Ovary (tissue), 9 donors: ENCODE results near the gene HPS1. TPM values are rescaled to one million over a fixed set of nuclear protein-coding genes. Genes with fewer than 3 reads are reported as not detected.

Experiments used
- DNase-seq, 5 donors: peaks; one replicate each; pipeline ENCODE4 v3.0.0-alpha.2; 2019 to 2020
- H3K27ac ChIP-seq, 2 donors: fragments of 200-600 bp; one replicate each; pipeline versions ENCODE4 v1.5.1 to v1.8.0; 2019 to 2022
- H3K27me3 ChIP-seq: fragments of 200-600 bp; one replicate; pipeline ENCODE4 v1.8.0; 2022
- H3K36me3 ChIP-seq: fragments of 200-600 bp; sonication (generic); one replicate; pipeline ENCODE4 v1.5.1; 2019
- H3K4me1 ChIP-seq: one replicate; pipeline ENCODE4 v1.8.1; 2013; ENCODE audit warnings: mild to moderate bottlenecking, moderate library complexity; ENCODE audit not compliant: insufficient read depth
- H3K4me3 ChIP-seq: fragments of 200-600 bp; sonication (generic); one replicate; pipeline ENCODE4 v1.5.1; 2017
- H3K9me3 ChIP-seq, 2 donors: fragments of 200-600 bp in 1 of 2; sonication (generic) in 1 of 2; one replicate each; pipeline versions ENCODE4 v1.5.1 to v1.8.1; 2013 to 2019; ENCODE audit warnings: mild to moderate bottlenecking in 1 of 2, moderate library complexity in 1 of 2
- EP300 ChIP-seq: sonication (generic); formaldehyde crosslinking; IDR thresholded peaks from one replicate; pipeline ENCODE4 v1.6.1; 2017; ENCODE audit warnings: antibody characterized with exemption
- POLR2A ChIP-seq: fragments of 450-650 bp; IDR thresholded peaks from one replicate; pipeline ENCODE4 v1.6.1; 2017; ENCODE audit warnings: antibody characterized with exemption, mild to moderate bottlenecking, moderate library complexity
- WGBS, 3 donors: extraction: QIAGEN DNeasy Blood & Tissue Kit in 1 of 3; methylation state at CpG; one replicate each; pipeline versions ENCODE4 v1.1.5 to v1.1.7; 2013 to 2017; 5-methylcytosine and 5-hydroxymethylcytosine counted together
- intact Hi-C, 4 donors: fragments of 100-400 bp; cut with DNase I; formaldehyde crosslinking; loops; one replicate each; pipeline versions ENCODE4 v1.11.0 to v1.15.1; 2022 to 2023
- polyA plus RNA-seq, 2 donors: library from polyadenylated mRNA; stranded (reverse); fragments of 200-250 nt in 1 of 2; fragments of 350-450 nt in 1 of 2; fragmentation: Illumina TruSeq in 1 of 2; extraction: RNeasy Lipid Tissue Mini Kit (QIAGEN cat#74804) in 1 of 2; gene quantifications; one replicate each; pipeline ENCODE4 v1.2.3, GENCODE V29; 2013 to 2014
- total RNA-seq, 7 donors: library from RNA; depleted of rRNA in 2 of 7; stranded (reverse); fragments of >200 nt in 2 of 7; fragmentation: NEBNext Ultra II Directional in 3 of 7; extraction: Animal tissue kit (Norgen Biotek cat#: 25700) in 3 of 7; gene quantifications; one replicate each; pipeline versions ENCODE4 v1.1.0 to v1.2.4, GENCODE V29; 2016 to 2023
- TF ChIP-seq, protein P1 (sequence below), 3 donors: fragments of 450-650 bp in 2 of 3; fragments of 200-600 bp in 1 of 3; IDR thresholded peaks; one replicate each; pipeline versions ENCODE4 v1.5.1 to v1.8.0; 2016 to 2022; ENCODE audit warnings: antibody characterized with exemption in 3 of 3, mild to moderate bottlenecking in 1 of 3
- donor health status: DM: no; HTN: no; CAD: no; lungs with moderate emphysema.
- donor health status: DM: no; HTN: no; CAD: no.
- donor health status: Bipolar disorder and iron deficiency.
- donor health status: DM: yes; HTN: yes; CAD: no.
- donor health status: DM: no; HTN: no; CAD: no.
- donor health status: DM: yes; HTN: yes; CAD: no.

Gene HPS1
- total and polyA plus RNA-seq, 9 donors, result 32.1 to 56.8 (median 38.3) TPM

DNA sequence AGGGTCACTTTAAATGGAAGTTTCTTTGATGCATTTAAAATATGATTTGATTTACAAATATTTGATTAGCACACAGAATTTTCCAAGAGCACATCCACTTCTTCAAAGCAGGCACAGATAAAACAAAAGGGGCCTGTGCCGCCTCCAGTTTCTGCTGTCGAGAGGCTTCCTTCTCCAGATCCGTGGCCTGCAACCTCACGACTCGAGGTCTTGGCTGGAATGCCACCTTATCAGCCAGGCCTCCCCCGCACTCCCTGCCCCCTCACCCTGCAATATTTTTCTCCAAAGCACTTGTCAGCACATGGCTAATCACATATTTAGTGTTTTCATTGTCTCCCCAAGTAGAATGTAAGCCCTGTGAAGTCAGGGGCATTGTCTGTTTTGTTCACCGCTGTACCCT, 44.3 kb downstream of the HPS1 start:
- Histone ChIP-seq H3K4me3 (no peak overlapping the region), H3K4me1 (no peaks in the 10 kb centered on the region), H3K36me3 (no peaks in the 10 kb centered on the region), H3K27me3 (no peaks in the 10 kb centered on the region), H3K9me3 (no peaks in the 10 kb centered on the region), H3K27ac (no peak overlapping the region)
- TF ChIP-seq POLR2A, result no peak
- TF ChIP-seq EP300, result no peak
- TF ChIP-seq, protein P1, sequence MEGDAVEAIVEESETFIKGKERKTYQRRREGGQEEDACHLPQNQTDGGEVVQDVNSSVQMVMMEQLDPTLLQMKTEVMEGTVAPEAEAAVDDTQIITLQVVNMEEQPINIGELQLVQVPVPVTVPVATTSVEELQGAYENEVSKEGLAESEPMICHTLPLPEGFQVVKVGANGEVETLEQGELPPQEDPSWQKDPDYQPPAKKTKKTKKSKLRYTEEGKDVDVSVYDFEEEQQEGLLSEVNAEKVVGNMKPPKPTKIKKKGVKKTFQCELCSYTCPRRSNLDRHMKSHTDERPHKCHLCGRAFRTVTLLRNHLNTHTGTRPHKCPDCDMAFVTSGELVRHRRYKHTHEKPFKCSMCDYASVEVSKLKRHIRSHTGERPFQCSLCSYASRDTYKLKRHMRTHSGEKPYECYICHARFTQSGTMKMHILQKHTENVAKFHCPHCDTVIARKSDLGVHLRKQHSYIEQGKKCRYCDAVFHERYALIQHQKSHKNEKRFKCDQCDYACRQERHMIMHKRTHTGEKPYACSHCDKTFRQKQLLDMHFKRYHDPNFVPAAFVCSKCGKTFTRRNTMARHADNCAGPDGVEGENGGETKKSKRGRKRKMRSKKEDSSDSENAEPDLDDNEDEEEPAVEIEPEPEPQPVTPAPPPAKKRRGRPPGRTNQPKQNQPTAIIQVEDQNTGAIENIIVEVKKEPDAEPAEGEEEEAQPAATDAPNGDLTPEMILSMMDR (IDR thresholded peaks at IDR 0.05), result no peak
- WGBS, 3 donors, result 35 to 50% (median 38%) methylated on average over 7 of the region's 7 CpGs
- no peak for DNase-seq
- intact Hi-C loops, result no loop called here

DNA sequence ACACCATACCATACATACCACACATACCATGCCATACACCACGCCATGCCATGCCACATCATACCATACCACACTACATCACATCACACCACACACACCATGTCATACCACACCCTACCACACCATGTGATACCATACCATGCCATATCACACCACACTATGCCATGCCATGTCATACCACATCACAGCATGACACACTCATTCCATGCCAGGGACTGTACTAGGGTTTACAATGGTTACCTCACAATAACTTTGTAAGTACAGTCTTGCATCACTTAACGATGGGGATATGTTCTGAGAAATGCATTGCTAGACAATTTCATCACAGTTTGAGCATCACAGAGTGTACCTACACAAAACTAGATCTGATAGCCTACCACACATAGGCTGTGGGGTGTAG, 46.3 kb downstream of the HPS1 start:
- TF ChIP-seq, protein P1 (IDR thresholded peaks at IDR 0.05), result no peak
- no peak for TF ChIP-seq POLR2A
- TF ChIP-seq EP300, result no peak
- Histone ChIP-seq H3K9me3 (no peaks in the 10 kb centered on the region), H3K27me3 (no peaks in the 10 kb centered on the region), H3K27ac (no peak overlapping the region), H3K36me3 (no peaks in the 10 kb centered on the region), H3K4me3 (no peak overlapping the region), H3K4me1 (no peaks in the 10 kb centered on the region)
- no peak for DNase-seq
- 86 to 95% (median 89%) methylated on average over 2 of the region's 2 CpGs for WGBS, 3 donors
- intact Hi-C loops, result no loop called here

DNA sequence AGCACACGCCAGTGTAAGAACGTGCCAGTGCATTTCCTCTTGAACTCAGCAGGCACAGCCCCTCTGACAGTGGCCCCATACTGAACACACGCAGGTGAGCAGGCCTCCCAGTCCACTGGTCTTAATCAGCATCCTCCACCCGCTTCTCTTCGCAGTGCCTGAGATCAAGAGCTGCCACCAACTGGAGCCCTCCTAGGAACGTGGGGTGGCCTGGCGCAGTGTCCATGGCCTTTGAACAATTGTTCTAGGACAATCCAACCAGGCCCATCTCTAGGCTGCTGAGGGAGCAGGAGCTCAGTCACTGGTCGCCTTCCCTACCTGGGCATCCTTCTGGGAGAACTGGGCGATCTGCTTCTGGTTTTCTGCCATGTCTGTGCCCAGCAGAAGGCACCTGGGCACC, 47.0 kb downstream of the HPS1 start:
- Histone ChIP-seq H3K27me3 (no peaks in the 10 kb centered on the region), H3K4me3 (no peak overlapping the region), H3K36me3 (no peaks in the 10 kb centered on the region), H3K27ac (no peak overlapping the region), H3K9me3 (no peaks in the 10 kb centered on the region), H3K4me1 (no peaks in the 10 kb centered on the region)
- 90 to 96% (median 93%) methylated on average over 9 of the region's 9 CpGs for WGBS, 3 donors
- no peak for DNase-seq
- intact Hi-C loops, result no loop called here
- TF ChIP-seq POLR2A, result no peak
- no peak for TF ChIP-seq EP300
- TF ChIP-seq, protein P1 (IDR thresholded peaks at IDR 0.05), result no peak

DNA sequence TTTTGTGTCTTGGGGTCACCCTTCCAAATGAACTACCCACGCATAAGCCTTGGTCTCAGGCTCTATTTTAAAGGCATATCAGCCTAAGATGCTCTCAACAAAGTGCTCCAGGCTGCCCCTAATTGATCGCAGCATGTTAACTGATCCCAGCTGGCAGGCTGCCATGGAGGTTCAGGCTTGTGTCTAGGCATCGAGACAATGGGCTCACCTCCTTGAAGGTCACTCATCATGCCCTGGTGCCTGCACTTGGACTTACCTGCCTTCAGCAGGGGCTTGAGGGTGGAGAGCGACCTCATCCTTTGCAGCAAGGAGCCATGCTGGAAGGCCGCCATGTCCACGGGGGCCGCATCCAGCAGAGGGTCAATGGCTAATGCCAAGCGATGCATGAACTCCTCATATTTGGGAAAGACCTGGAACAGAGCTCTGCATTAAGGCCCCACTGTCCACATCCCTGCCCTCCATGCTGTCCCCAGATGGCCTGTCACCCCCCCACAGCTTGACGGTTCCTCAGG, 49.6 kb downstream of the HPS1 start:
- Histone ChIP-seq H3K4me3 (no peak overlapping the region), H3K4me1 (no peaks in the 10 kb centered on the region), H3K27me3 (no peaks in the 10 kb centered on the region), H3K36me3 (no peaks in the 10 kb centered on the region), H3K9me3 (no peaks in the 10 kb centered on the region), H3K27ac (no peak overlapping the region)
- intact Hi-C loops, result no loop called here
- no peak for TF ChIP-seq EP300
- 93 to 95% (median 93%) methylated on average over 9 of the region's 9 CpGs for WGBS, 3 donors
- DNase-seq, result no peak

DNA sequence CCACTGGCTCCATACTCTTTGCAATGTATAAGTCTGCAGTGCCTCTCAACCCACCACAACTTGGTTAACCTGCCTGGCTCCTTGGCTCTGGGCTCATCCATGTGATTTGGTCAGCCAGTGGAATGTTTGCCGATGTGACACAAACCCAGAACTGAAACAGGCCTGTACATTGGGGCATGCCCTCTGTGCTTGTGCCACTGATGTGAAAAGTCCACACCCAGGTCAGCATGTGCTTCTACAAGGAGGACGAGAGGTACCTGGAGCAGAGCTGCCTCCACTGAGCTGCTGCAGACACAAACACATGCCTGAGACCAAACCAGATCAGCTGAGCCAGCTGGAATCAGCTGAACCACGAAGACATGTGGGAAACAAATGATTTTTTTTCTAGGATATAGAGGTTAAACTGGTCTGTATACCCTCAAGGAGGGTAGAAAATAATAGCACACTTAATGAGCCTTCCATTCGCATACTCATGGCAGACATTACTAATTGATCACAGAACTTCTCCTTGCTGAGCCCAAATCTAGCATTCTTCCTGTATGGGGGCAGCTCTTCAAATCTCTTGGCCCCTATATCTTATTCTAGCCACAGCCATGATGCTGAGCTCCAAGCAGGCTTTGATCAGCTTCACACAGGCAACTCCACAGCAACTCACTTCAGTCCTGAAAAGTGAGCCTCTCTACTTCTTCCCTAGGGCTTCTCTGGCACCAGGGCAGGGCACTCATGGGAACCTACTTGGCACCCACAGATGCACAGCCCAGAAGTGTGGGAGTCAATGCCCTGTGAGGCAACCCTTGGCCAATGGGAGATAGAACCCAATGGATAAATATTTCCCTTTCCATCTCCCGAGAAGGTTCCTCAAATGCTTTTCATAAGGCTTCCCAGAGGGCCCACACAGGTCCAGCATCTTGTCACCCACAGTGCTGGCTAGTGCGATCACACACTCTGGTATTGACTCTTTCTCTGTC, 50.4 kb downstream of the HPS1 start:
- no peak overlapping the region for H3K4me3 ChIP-seq
- 92 to 93% (median 93%) methylated on average over 6 of the region's 6 CpGs for WGBS, 3 donors
- intact Hi-C loops, result no loop called here
- H3K4me1 ChIP-seq, result peaks cover 2% of the 10 kb centered on the region
- no peaks in the 10 kb centered on the region for H3K36me3 ChIP-seq
- H3K9me3 ChIP-seq, result no peaks in the 10 kb centered on the region
- no peak overlapping the region for H3K27ac ChIP-seq
- no peak for TF ChIP-seq POLR2A
- TF ChIP-seq, protein P1 (IDR thresholded peaks at IDR 0.05), result no peak
- no peak for TF ChIP-seq EP300
- DNase-seq, result no peak
- no peaks in the 10 kb centered on the region for H3K27me3 ChIP-seq
